WTC11 (cell line): ENCODE results near the gene IL26. TPM values are rescaled to one million over a fixed set of nuclear protein-coding genes. Genes with fewer than 3 reads are reported as not detected.

Experiments
- ATAC-seq: fragments of 200-7000 bp; cut with Tn5 transposase; 2 replicates; pipeline ENCODE4 v1.10.0; 2021; ENCODE audit warnings: mild to moderate bottlenecking, moderate library complexity
- CTCF ChIA-PET: fragments of 300-600 bp; sonication (Branson Sonifier 250); formaldehyde crosslinking; loops from one replicate; lab custom pipeline; 2021; ENCODE audit warnings: antibody characterized with exemption; lab: Charles Lee
- POLR2A ChIA-PET: fragments of 350-600 bp; sonication (Branson Sonifier 250); formaldehyde crosslinking; loops from one replicate; lab custom pipeline; 2021; ENCODE audit warnings: antibody characterized with exemption; lab: Charles Lee
- DNase-seq: peaks from one replicate; pipeline ENCODE4 v3.0.0; 2021; ENCODE audit warnings: low spot score
- H3K27ac Mint-ChIP-seq: 2 replicates; pipeline ENCODE4 v1.8.0; 2021; ENCODE audit warnings: mixed read lengths
- H3K27me3 Mint-ChIP-seq: 2 replicates; pipeline ENCODE4 v1.8.0; 2021; ENCODE audit warnings: low read depth, mild to moderate bottlenecking, moderate library complexity, mixed read lengths
- H3K36me3 Mint-ChIP-seq: 2 replicates; pipeline ENCODE4 v1.8.0; 2021; ENCODE audit warnings: mixed read lengths
- H3K4me1 Mint-ChIP-seq: 2 replicates; pipeline ENCODE4 v1.8.0; 2022; ENCODE audit warnings: mixed read lengths
- H3K4me3 Mint-ChIP-seq: 2 replicates; pipeline ENCODE4 v1.8.0; 2021; ENCODE audit warnings: mild to moderate bottlenecking, moderate library complexity, mixed read lengths
- H3K9me3 Mint-ChIP-seq: 2 replicates; pipeline ENCODE4 v1.8.0; 2021; ENCODE audit warnings: mixed read lengths
- AFF4 ChIP-seq: sonication (generic); formaldehyde crosslinking; IDR thresholded peaks from 2 replicates; pipeline ENCODE4 v1.8.1; 2023; ENCODE audit warnings: mild to moderate bottlenecking, missing genetic modification reagents, borderline replicate concordance
- ATF1 ChIP-seq: sonication (generic); formaldehyde crosslinking; IDR thresholded peaks from 2 replicates; pipeline ENCODE4 v1.8.1; 2023; ENCODE audit warnings: mild to moderate bottlenecking, moderate library complexity, missing genetic modification reagents
- CBFB ChIP-seq: sonication (generic); formaldehyde crosslinking; IDR thresholded peaks from 2 replicates; pipeline ENCODE4 v1.8.1; 2022; ENCODE audit warnings: mild to moderate bottlenecking, low read depth, missing genetic modification reagents
- CREB1 ChIP-seq: sonication (generic); formaldehyde crosslinking; IDR thresholded peaks from 2 replicates; pipeline ENCODE4 v1.8.0; 2023; ENCODE audit warnings: mild to moderate bottlenecking, missing genetic modification reagents
- CREM ChIP-seq: sonication (generic); formaldehyde crosslinking; IDR thresholded peaks from 2 replicates; pipeline ENCODE4 v1.8.1; 2022; ENCODE audit warnings: mild to moderate bottlenecking, missing genetic modification reagents, moderate library complexity
- ELF4 ChIP-seq: sonication (generic); formaldehyde crosslinking; IDR thresholded peaks from 2 replicates; pipeline ENCODE4 v1.8.1; 2022; ENCODE audit warnings: low read depth, mild to moderate bottlenecking, moderate library complexity, missing genetic modification reagents
- ESRRA ChIP-seq: sonication (generic); formaldehyde crosslinking; IDR thresholded peaks from 2 replicates; pipeline ENCODE4 v1.8.1; 2022; ENCODE audit warnings: mild to moderate bottlenecking, missing genetic modification reagents, borderline replicate concordance
- FOXK1 ChIP-seq: sonication (generic); formaldehyde crosslinking; IDR thresholded peaks from 2 replicates; pipeline ENCODE4 v1.8.0; 2022; ENCODE audit warnings: mild to moderate bottlenecking, moderate library complexity, missing genetic modification reagents
- GABPB1 ChIP-seq: sonication (generic); formaldehyde crosslinking; IDR thresholded peaks from 2 replicates; pipeline ENCODE4 v1.8.1; 2023; ENCODE audit warnings: mild to moderate bottlenecking, missing genetic modification reagents
- GRHL2 ChIP-seq: fragments of 250-450 bp; sonication (Bioruptor Pico); IDR thresholded peaks from 2 replicates; pipeline ENCODE4 v1.8.0; 2022; ENCODE audit warnings: mild to moderate bottlenecking, moderate library complexity; ENCODE audit not compliant: insufficient replicate concordance, severe bottlenecking
- MYBL2 ChIP-seq: sonication (generic); formaldehyde crosslinking; IDR thresholded peaks from 2 replicates; pipeline ENCODE4 v1.8.1; 2023; ENCODE audit warnings: mild to moderate bottlenecking, moderate library complexity, missing genetic modification reagents
- OVOL2 ChIP-seq: fragments of 250-450 bp; sonication (Bioruptor Pico); IDR thresholded peaks from 2 replicates; pipeline ENCODE4 v1.9.0; 2021; ENCODE audit warnings: mild to moderate bottlenecking, borderline replicate concordance
- RORB ChIP-seq: fragments of 250-450 bp; sonication (Bioruptor Pico); IDR thresholded peaks from 2 replicates; pipeline ENCODE4 v1.9.0; 2021; ENCODE audit warnings: mild to moderate bottlenecking
- SMAD4 ChIP-seq: sonication (generic); formaldehyde crosslinking; IDR thresholded peaks from 2 replicates; pipeline ENCODE4 v1.8.0; 2022; ENCODE audit warnings: mild to moderate bottlenecking, missing genetic modification reagents
- ZBTB21 ChIP-seq: sonication (generic); formaldehyde crosslinking; IDR thresholded peaks from 2 replicates; pipeline ENCODE4 v1.8.1; 2023; ENCODE audit warnings: mild to moderate bottlenecking, missing genetic modification reagents, borderline replicate concordance
- ZNF232 ChIP-seq: sonication (generic); formaldehyde crosslinking; IDR thresholded peaks from 2 replicates; pipeline ENCODE4 v1.8.0; 2022; ENCODE audit warnings: mild to moderate bottlenecking, missing genetic modification reagents
- ZNF423 ChIP-seq: fragments of 250-450 bp; sonication (Bioruptor Pico); IDR thresholded peaks from 2 replicates; pipeline ENCODE4 v2.1.2; 2022; ENCODE audit warnings: mild to moderate bottlenecking, moderate library complexity
- total RNA-seq: library from RNA; stranded (reverse); gene quantifications from 3 replicates; pipeline ENCODE4 v1.2.3, GENCODE V29; 2021
- TF ChIP-seq, protein P1 (sequence below): sonication (generic); formaldehyde crosslinking; IDR thresholded peaks from 2 replicates; pipeline ENCODE4 v1.8.0; 2022; ENCODE audit warnings: mild to moderate bottlenecking, missing genetic modification reagents
- TF ChIP-seq, protein P2 (sequence below): sonication (generic); formaldehyde crosslinking; IDR thresholded peaks from 2 replicates; pipeline ENCODE4 v1.8.1; 2022; ENCODE audit warnings: mild to moderate bottlenecking, missing genetic modification reagents, moderate library complexity, borderline replicate concordance
- TF ChIP-seq, protein P3 (sequence below): sonication (generic); formaldehyde crosslinking; conservative IDR thresholded peaks from 2 replicates; pipeline ENCODE4 v1.8.1; 2023; ENCODE audit warnings: mild to moderate bottlenecking, low read depth, missing genetic modification reagents, moderate library complexity

IL26 gene
- total RNA-seq, 1 experiment from 2014 or later: not detected

DNA sequence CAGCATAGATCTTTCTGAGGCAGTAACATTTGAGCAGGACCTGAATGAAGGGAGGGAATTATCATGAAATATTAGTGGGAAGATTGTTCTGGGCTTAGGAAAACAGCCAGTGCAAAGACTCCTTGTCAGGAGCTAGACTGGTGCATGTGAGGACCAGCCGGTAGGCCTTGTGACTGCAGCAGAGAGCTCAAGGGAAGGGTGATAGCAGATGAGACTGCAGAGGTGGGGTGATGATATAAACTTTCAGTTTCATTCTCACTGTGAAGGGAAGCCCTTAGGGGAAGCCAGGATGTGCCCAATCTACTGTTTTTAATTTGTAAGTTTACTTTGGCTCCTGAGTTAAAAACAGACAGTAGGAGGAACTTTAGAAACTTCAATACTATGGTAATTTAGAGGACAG lies 15.4 kb upstream of the IL26 start:
- no peak overlapping the region for H3K4me3 Mint-ChIP-seq
- no peaks in the 10 kb centered on the region for H3K36me3 Mint-ChIP-seq
- POLR2A ChIA-PET: no interaction called here
- peaks cover 3% of the 10 kb centered on the region; the same call in 1 of the 2 replicates for H3K9me3 Mint-ChIP-seq
- CTCF ChIA-PET: no interaction called here
- no peak for DNase-seq
- ATAC-seq: no peak
- TF ChIP-seq, protein P1, sequence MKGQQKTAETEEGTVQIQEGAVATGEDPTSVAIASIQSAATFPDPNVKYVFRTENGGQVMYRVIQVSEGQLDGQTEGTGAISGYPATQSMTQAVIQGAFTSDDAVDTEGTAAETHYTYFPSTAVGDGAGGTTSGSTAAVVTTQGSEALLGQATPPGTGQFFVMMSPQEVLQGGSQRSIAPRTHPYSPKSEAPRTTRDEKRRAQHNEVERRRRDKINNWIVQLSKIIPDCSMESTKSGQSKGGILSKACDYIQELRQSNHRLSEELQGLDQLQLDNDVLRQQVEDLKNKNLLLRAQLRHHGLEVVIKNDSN (CRISPR knock-in tag): no peak
- TF ChIP-seq ELF4 (CRISPR knock-in tag) (no peak), ZNF232 (no peak), ZNF423 (CRISPR knock-in tag) (no peak), CBFB (CRISPR knock-in tag) (no peak), MYBL2 (no peak), ESRRA (CRISPR knock-in tag) (no peak), GABPB1 (CRISPR knock-in tag) (no peak)
- no peaks in the 10 kb centered on the region for H3K4me1 Mint-ChIP-seq
- no peaks in the 10 kb centered on the region for H3K27me3 Mint-ChIP-seq
- H3K27ac Mint-ChIP-seq: no peak overlapping the region

- CTCF ChIA-PET: no interaction called here
These were observed 14.5 kb upstream of the IL26 start for GRCh38 chr12:68240079-68240478.

DNA sequence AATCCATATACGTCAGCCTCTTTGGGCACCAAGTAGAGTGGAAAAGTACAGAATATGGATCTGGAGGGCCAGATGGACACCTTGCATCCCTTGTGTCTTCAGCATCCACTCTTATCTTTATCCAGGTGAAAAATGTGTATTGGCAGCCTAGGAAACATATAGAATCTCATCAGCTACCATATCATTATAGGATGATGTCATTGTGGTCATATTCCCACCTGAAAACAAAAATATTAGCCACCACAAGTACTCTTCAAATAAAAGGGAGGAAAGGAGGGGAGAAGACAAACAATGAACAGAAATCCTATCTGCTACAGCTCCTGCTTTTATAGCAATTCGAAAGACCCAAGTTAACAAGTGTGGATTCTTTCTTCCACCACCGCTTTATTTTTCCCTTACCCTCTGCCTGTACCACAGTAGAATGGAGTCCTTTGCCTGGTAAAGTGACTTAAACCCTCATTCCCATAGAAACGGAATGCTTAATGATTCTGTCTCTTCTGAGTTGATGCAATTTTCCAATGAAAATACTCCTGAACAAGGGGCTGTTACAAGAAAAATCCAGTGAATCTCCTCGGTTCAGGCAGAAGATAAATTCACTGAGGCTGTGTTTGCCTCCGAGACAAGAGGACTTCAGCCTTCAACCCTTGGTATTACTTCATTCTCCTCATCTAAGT lies 13.8 kb upstream of the IL26 start:
- CTCF ChIA-PET: no interaction called here
- no peaks in the 10 kb centered on the region for H3K36me3 Mint-ChIP-seq
- DNase-seq: no peak
- no peak for ATAC-seq
- POLR2A ChIA-PET: interaction anchor here (0.6 kb wide), 1 partner anchor 135 kb away, joined by 3 read pairs; no protein-coding TSS in a partner anchor
- H3K27ac Mint-ChIP-seq: no peak overlapping the region
- no peak overlapping the region for H3K4me3 Mint-ChIP-seq
- H3K27me3 Mint-ChIP-seq: no peaks in the 10 kb centered on the region
- H3K9me3 Mint-ChIP-seq: peaks cover 3% of the 10 kb centered on the region; the same call in 1 of the 2 replicates
- no peaks in the 10 kb centered on the region for H3K4me1 Mint-ChIP-seq
- TF ChIP-seq ATF1 (CRISPR knock-in tag) (no peak), AFF4 (no peak), ZBTB21 (CRISPR knock-in tag) (no peak), GABPB1 (CRISPR knock-in tag) (no peak)

More at GRCh38 chr12:68240079-68240478, 14.5 kb upstream of the IL26 start:
- Mint-ChIP-seq H3K36me3 (no peaks in the 10 kb centered on the region), H3K27ac (no peak overlapping the region), H3K4me1 (no peaks in the 10 kb centered on the region), H3K27me3 (no peaks in the 10 kb centered on the region), H3K4me3 (no peak overlapping the region), H3K9me3 (peaks cover 3% of the 10 kb centered on the region; the same call in 1 of the 2 replicates)
- no peak for DNase-seq
- TF ChIP-seq OVOL2 (CRISPR knock-in tag) (no peak), GRHL2 (CRISPR knock-in tag) (no peak), FOXK1 (CRISPR knock-in tag) (no peak), CREM (no peak), ZNF423 (CRISPR knock-in tag) (no peak), RORB (CRISPR knock-in tag) (no peak), SMAD4 (CRISPR knock-in tag) (no peak), CREB1 (no peak)
- TF ChIP-seq, protein P2, sequence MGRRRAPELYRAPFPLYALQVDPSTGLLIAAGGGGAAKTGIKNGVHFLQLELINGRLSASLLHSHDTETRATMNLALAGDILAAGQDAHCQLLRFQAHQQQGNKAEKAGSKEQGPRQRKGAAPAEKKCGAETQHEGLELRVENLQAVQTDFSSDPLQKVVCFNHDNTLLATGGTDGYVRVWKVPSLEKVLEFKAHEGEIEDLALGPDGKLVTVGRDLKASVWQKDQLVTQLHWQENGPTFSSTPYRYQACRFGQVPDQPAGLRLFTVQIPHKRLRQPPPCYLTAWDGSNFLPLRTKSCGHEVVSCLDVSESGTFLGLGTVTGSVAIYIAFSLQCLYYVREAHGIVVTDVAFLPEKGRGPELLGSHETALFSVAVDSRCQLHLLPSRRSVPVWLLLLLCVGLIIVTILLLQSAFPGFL: no peak
- TF ChIP-seq, protein P3, sequence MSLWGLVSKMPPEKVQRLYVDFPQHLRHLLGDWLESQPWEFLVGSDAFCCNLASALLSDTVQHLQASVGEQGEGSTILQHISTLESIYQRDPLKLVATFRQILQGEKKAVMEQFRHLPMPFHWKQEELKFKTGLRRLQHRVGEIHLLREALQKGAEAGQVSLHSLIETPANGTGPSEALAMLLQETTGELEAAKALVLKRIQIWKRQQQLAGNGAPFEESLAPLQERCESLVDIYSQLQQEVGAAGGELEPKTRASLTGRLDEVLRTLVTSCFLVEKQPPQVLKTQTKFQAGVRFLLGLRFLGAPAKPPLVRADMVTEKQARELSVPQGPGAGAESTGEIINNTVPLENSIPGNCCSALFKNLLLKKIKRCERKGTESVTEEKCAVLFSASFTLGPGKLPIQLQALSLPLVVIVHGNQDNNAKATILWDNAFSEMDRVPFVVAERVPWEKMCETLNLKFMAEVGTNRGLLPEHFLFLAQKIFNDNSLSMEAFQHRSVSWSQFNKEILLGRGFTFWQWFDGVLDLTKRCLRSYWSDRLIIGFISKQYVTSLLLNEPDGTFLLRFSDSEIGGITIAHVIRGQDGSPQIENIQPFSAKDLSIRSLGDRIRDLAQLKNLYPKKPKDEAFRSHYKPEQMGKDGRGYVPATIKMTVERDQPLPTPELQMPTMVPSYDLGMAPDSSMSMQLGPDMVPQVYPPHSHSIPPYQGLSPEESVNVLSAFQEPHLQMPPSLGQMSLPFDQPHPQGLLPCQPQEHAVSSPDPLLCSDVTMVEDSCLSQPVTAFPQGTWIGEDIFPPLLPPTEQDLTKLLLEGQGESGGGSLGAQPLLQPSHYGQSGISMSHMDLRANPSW (CRISPR knock-in tag): no peak
- POLR2A ChIA-PET: no interaction called here
- ATAC-seq: no peak
